Measurements from ENCODE around the gene KRT40. TPM values are rescaled to one million over a fixed set of nuclear protein-coding genes. Genes with fewer than 3 reads are reported as not detected.
"Not testable (repeated sequence)": the region's sequence is repeated elsewhere in the genome, so short reads cannot be mapped to it uniquely, and the experiment has no call there.

Gene KRT40
- polyA plus RNA-seq, 4 donors, result 0.10 to 0.45 (median 0.12) TPM; not detected in 1

- H3K9me3 ChIP-seq (ENCODE audit: control insufficient read depth in 2 of 2, insufficient read depth in 1 of 2, low read depth in 1 of 2, low read length in 1 of 2), result no peaks in the 10 kb centered on the region
- no peaks in the 10 kb centered on the region for H3K36me3 ChIP-seq (ENCODE audit: control insufficient read depth in 3 of 3, insufficient read depth in 2 of 3, low read depth in 1 of 3, low read length in 3 of 3)
- peaks cover 0 to 4% (median 0%) of the 10 kb centered on the region in 3 donors for H3K27me3 ChIP-seq (ENCODE audit: control insufficient read depth in 3 of 3, insufficient read depth in 3 of 3, low read length in 3 of 3)
- no peaks in the 10 kb centered on the region for H3K4me1 ChIP-seq (ENCODE audit: control insufficient read depth in 3 of 3, insufficient read depth in 2 of 3, low read depth in 1 of 3, low read length in 2 of 3)
- DNase-seq (no peak), FAIRE-seq (no peak)
- H3K27ac ChIP-seq (ENCODE audit: low read depth in 1 of 3, low read length in 2 of 3), result no peak overlapping the region
- H3K4me3 ChIP-seq (ENCODE audit: low read depth in 1 of 3, low read length in 3 of 3), result no peak overlapping the region
- WGBS, 3 donors, result 63 to 77% (median 68%) methylated on average over 4 of the region's 4 CpGs
These were observed 19.8 kb upstream of the KRT40 start for GRCh38 chr17:41003926-41004325.

GRCh38 chr17:41002814-41003213, 18.7 kb upstream of the KRT40 start:
- 21 to 50% (median 37%) methylated on average over 5 of the region's 5 CpGs for WGBS, 3 donors
- Histone ChIP-seq H3K27ac (ENCODE audit: low read depth in 1 of 3, low read length in 2 of 3) (no peak overlapping the region), H3K9me3 (ENCODE audit: control insufficient read depth in 2 of 2, insufficient read depth in 1 of 2, low read depth in 1 of 2, low read length in 1 of 2) (no peaks in the 10 kb centered on the region), H3K27me3 (ENCODE audit: control insufficient read depth in 3 of 3, insufficient read depth in 3 of 3, low read length in 3 of 3) (peaks cover 0 to 4% (median 0%) of the 10 kb centered on the region in 3 donors), H3K4me1 (ENCODE audit: control insufficient read depth in 3 of 3, insufficient read depth in 2 of 3, low read depth in 1 of 3, low read length in 2 of 3) (no peaks in the 10 kb centered on the region), H3K36me3 (ENCODE audit: control insufficient read depth in 3 of 3, insufficient read depth in 2 of 3, low read depth in 1 of 3, low read length in 3 of 3) (no peaks in the 10 kb centered on the region), H3K4me3 (ENCODE audit: low read depth in 1 of 3, low read length in 3 of 3) (no peak overlapping the region)
- FAIRE-seq, result no peak
- DNase-seq, result no peak

- Histone ChIP-seq H3K4me1 (ENCODE audit: control insufficient read depth in 3 of 3, insufficient read depth in 2 of 3, low read depth in 1 of 3, low read length in 2 of 3) (no peaks in the 10 kb centered on the region), H3K9me3 (ENCODE audit: control insufficient read depth in 2 of 2, insufficient read depth in 1 of 2, low read depth in 1 of 2, low read length in 1 of 2) (no peaks in the 10 kb centered on the region), H3K27me3 (ENCODE audit: control insufficient read depth in 3 of 3, insufficient read depth in 3 of 3, low read length in 3 of 3) (peaks cover 0 to 7% (median 0%) of the 10 kb centered on the region in 3 donors), H3K4me3 (ENCODE audit: low read depth in 1 of 3, low read length in 3 of 3) (no peak overlapping the region), H3K36me3 (ENCODE audit: control insufficient read depth in 3 of 3, insufficient read depth in 2 of 3, low read depth in 1 of 3, low read length in 3 of 3) (no peaks in the 10 kb centered on the region), H3K27ac (ENCODE audit: low read depth in 1 of 3, low read length in 2 of 3) (no peak overlapping the region)
- DNase-seq (no peak), FAIRE-seq (no peak)
- 76 to 92% (median 82%) methylated on average over 4 of the region's 4 CpGs for WGBS, 3 donors
These were observed 17.7 kb upstream of the KRT40 start for GRCh38 chr17:41001795-41002194.

GRCh38 chr17:40999563-40999962, 15.4 kb upstream of the KRT40 start, which contains the start of gene KRTAP3-2:
Gene KRTAP3-2, minus strand, starts transcription at chr17:40999906. Its CDS starts 53 bp downstream, at chr17:40999853.
- not testable (repeated sequence) for H3K4me3 ChIP-seq (ENCODE audit: low read depth in 1 of 3, low read length in 3 of 3); H3K4me1 ChIP-seq (ENCODE audit: control insufficient read depth in 3 of 3, insufficient read depth in 2 of 3, low read depth in 1 of 3, low read length in 2 of 3); H3K27me3 ChIP-seq (ENCODE audit: control insufficient read depth in 3 of 3, insufficient read depth in 3 of 3, low read length in 3 of 3); FAIRE-seq; H3K36me3 ChIP-seq (ENCODE audit: control insufficient read depth in 3 of 3, insufficient read depth in 2 of 3, low read depth in 1 of 3, low read length in 3 of 3); DNase-seq; H3K27ac ChIP-seq (ENCODE audit: low read depth in 1 of 3, low read length in 2 of 3); H3K9me3 ChIP-seq (ENCODE audit: control insufficient read depth in 2 of 2, insufficient read depth in 1 of 2, low read depth in 1 of 2, low read length in 1 of 2)
- WGBS, 3 donors, result 85 to 93% (median 86%) methylated on average over 6 of the region's 6 CpGs

- WGBS, 3 donors, result 69 to 85% (median 78%) methylated on average over 2 of the region's 2 CpGs
- Histone ChIP-seq H3K4me1 (ENCODE audit: control insufficient read depth in 3 of 3, insufficient read depth in 2 of 3, low read depth in 1 of 3, low read length in 2 of 3) (no peaks in the 10 kb centered on the region), H3K27me3 (ENCODE audit: control insufficient read depth in 3 of 3, insufficient read depth in 3 of 3, low read length in 3 of 3) (peaks cover 0 to 7% (median 4%) of the 10 kb centered on the region in 3 donors), H3K9me3 (ENCODE audit: control insufficient read depth in 2 of 2, insufficient read depth in 1 of 2, low read depth in 1 of 2, low read length in 1 of 2) (no peaks in the 10 kb centered on the region), H3K27ac (ENCODE audit: low read depth in 1 of 3, low read length in 2 of 3) (no peak overlapping the region), H3K4me3 (ENCODE audit: low read depth in 1 of 3, low read length in 3 of 3) (no peak overlapping the region), H3K36me3 (ENCODE audit: control insufficient read depth in 3 of 3, insufficient read depth in 2 of 3, low read depth in 1 of 3, low read length in 3 of 3) (no peaks in the 10 kb centered on the region)
- DNase-seq, result no peak
- FAIRE-seq, result no peak
These were observed 13.2 kb upstream of the KRT40 start for GRCh38 chr17:40997361-40997760.

GRCh38 chr17:40996829-40997228, 12.7 kb upstream of the KRT40 start:
- DNase-seq, result no peak
- FAIRE-seq, result no peak
- Histone ChIP-seq H3K36me3 (ENCODE audit: control insufficient read depth in 3 of 3, insufficient read depth in 2 of 3, low read depth in 1 of 3, low read length in 3 of 3) (no peaks in the 10 kb centered on the region), H3K27me3 (ENCODE audit: control insufficient read depth in 3 of 3, insufficient read depth in 3 of 3, low read length in 3 of 3) (peaks cover 0 to 7% (median 4%) of the 10 kb centered on the region in 3 donors), H3K4me3 (ENCODE audit: low read depth in 1 of 3, low read length in 3 of 3) (no peak overlapping the region), H3K27ac (ENCODE audit: low read depth in 1 of 3, low read length in 2 of 3) (no peak overlapping the region), H3K9me3 (ENCODE audit: control insufficient read depth in 2 of 2, insufficient read depth in 1 of 2, low read depth in 1 of 2, low read length in 1 of 2) (no peaks in the 10 kb centered on the region), H3K4me1 (ENCODE audit: control insufficient read depth in 3 of 3, insufficient read depth in 2 of 3, low read depth in 1 of 3, low read length in 2 of 3) (no peaks in the 10 kb centered on the region)
- WGBS, 3 donors, result 78 to 92% (median 81%) methylated on average over 4 of the region's 4 CpGs

- DNase-seq (no peak), FAIRE-seq (no peak)
- H3K4me1 ChIP-seq (ENCODE audit: control insufficient read depth in 3 of 3, insufficient read depth in 2 of 3, low read depth in 1 of 3, low read length in 2 of 3), result no peaks in the 10 kb centered on the region
- peaks cover 0 to 7% (median 4%) of the 10 kb centered on the region in 3 donors for H3K27me3 ChIP-seq (ENCODE audit: control insufficient read depth in 3 of 3, insufficient read depth in 3 of 3, low read length in 3 of 3)
- H3K36me3 ChIP-seq (ENCODE audit: control insufficient read depth in 3 of 3, insufficient read depth in 2 of 3, low read depth in 1 of 3, low read length in 3 of 3), result no peaks in the 10 kb centered on the region
- H3K27ac ChIP-seq (ENCODE audit: low read depth in 1 of 3, low read length in 2 of 3), result no peak overlapping the region
- WGBS, 3 donors, result 47% methylated on average over 1 of the region's 1 CpG
- no peak overlapping the region for H3K4me3 ChIP-seq (ENCODE audit: low read depth in 1 of 3, low read length in 3 of 3)
- H3K9me3 ChIP-seq (ENCODE audit: control insufficient read depth in 2 of 2, insufficient read depth in 1 of 2, low read depth in 1 of 2, low read length in 1 of 2), result no peaks in the 10 kb centered on the region
These were observed 11.0 kb upstream of the KRT40 start for GRCh38 chr17:40995116-40995515.

GRCh38 chr17:40993839-40994238, 9.7 kb upstream of the KRT40 start, which contains the start of gene KRTAP3-3:
Gene KRTAP3-3, minus strand, starts transcription at chr17:40994164. Its CDS starts 67 bp downstream, at chr17:40994097.
- Histone ChIP-seq H3K27me3 (ENCODE audit: control insufficient read depth in 3 of 3, insufficient read depth in 3 of 3, low read length in 3 of 3) (peaks cover 0 to 4% (median 3%) of the 10 kb centered on the region in 3 donors), H3K36me3 (ENCODE audit: control insufficient read depth in 3 of 3, insufficient read depth in 2 of 3, low read depth in 1 of 3, low read length in 3 of 3) (no peaks in the 10 kb centered on the region), H3K27ac (ENCODE audit: low read depth in 1 of 3, low read length in 2 of 3) (no peak within 1 kb of the TSS), H3K4me3 (ENCODE audit: low read depth in 1 of 3, low read length in 3 of 3) (no peak within 1 kb of the TSS), H3K4me1 (ENCODE audit: control insufficient read depth in 3 of 3, insufficient read depth in 2 of 3, low read depth in 1 of 3, low read length in 2 of 3) (no peaks in the 10 kb centered on the region), H3K9me3 (ENCODE audit: control insufficient read depth in 2 of 2, insufficient read depth in 1 of 2, low read depth in 1 of 2, low read length in 1 of 2) (no peaks in the 10 kb centered on the region)
- DNase-seq (no peak), FAIRE-seq (no peak)
- 20 to 52% (median 49%) methylated on average over 4 of the region's 4 CpGs for WGBS, 3 donors

GRCh38 chr17:40993084-40993483, 9.0 kb upstream of the KRT40 start:
- H3K27ac ChIP-seq (ENCODE audit: low read depth in 1 of 3, low read length in 2 of 3), result no peak overlapping the region
- WGBS, 3 donors, result 78 to 84% (median 80%) methylated on average over 2 of the region's 2 CpGs
- H3K27me3 ChIP-seq (ENCODE audit: control insufficient read depth in 3 of 3, insufficient read depth in 3 of 3, low read length in 3 of 3), result peaks cover 0 to 4% (median 3%) of the 10 kb centered on the region in 3 donors
- no peaks in the 10 kb centered on the region for H3K9me3 ChIP-seq (ENCODE audit: control insufficient read depth in 2 of 2, insufficient read depth in 1 of 2, low read depth in 1 of 2, low read length in 1 of 2)
- FAIRE-seq (no peak), DNase-seq (no peak)
- no peak overlapping the region for H3K4me3 ChIP-seq (ENCODE audit: low read depth in 1 of 3, low read length in 3 of 3)
- H3K36me3 ChIP-seq (ENCODE audit: control insufficient read depth in 3 of 3, insufficient read depth in 2 of 3, low read depth in 1 of 3, low read length in 3 of 3), result no peaks in the 10 kb centered on the region
- no peaks in the 10 kb centered on the region for H3K4me1 ChIP-seq (ENCODE audit: control insufficient read depth in 3 of 3, insufficient read depth in 2 of 3, low read depth in 1 of 3, low read length in 2 of 3)

All from small intestine (tissue), 7 donors.